GM10266 (cell line): ENCODE data around the gene ANKS1A.
"Not testable (repeated sequence)": the region's sequence is repeated elsewhere in the genome, so short reads cannot be mapped to it uniquely, and the experiment has no call there.

Experiments
- DNase-seq: peaks from one replicate; pipeline ENCODE4 v3.0.0; 2012; ENCODE audit errors: extremely low spot score
- CTCF ChIP-seq: IDR thresholded peaks from 2 replicates; pipeline ENCODE4 v1.5.1; 2012; ENCODE audit warnings: mild to moderate bottlenecking, low read depth; ENCODE audit not compliant: control insufficient read depth, insufficient read depth; ENCODE audit errors: missing control alignments

Gene ANKS1A

GRCh38 chr6:35108309-35108885 lies 219.3 kb downstream of the ANKS1A start:
- TF ChIP-seq CTCF, result no peak
- DNase-seq, result no peak

GRCh38 chr6:35120746-35121145 lies 231.7 kb downstream of the ANKS1A start:
- no peak for TF ChIP-seq CTCF
- no peak for DNase-seq

- DNase-seq, result no peak
- TF ChIP-seq CTCF, result no peak
Measured at GRCh38 chr6:35124356-35124755, 235.3 kb downstream of the ANKS1A start.

GRCh38 chr6:35128042-35128441 lies 239.0 kb downstream of the ANKS1A start:
- DNase-seq, result no peak

GRCh38 chr6:35128496-35128895 lies 239.4 kb downstream of the ANKS1A start:
- TF ChIP-seq CTCF, result no peak
- no peak for DNase-seq

More at GRCh38 chr6:35128042-35128441, 239.0 kb downstream of the ANKS1A start:
- no peak for TF ChIP-seq CTCF

- no peak for DNase-seq
- TF ChIP-seq CTCF, result no peak
Measured at GRCh38 chr6:35136185-35136584, 247.1 kb downstream of the ANKS1A start.

GRCh38 chr6:35138191-35138590 lies 249.1 kb downstream of the ANKS1A start:
- DNase-seq, result not testable (repeated sequence)

GRCh38 chr6:35139470-35139869 lies 250.4 kb downstream of the ANKS1A start:
- no peak for DNase-seq
- no peak for TF ChIP-seq CTCF
